ENCODE data around the gene PDLIM7. TPM values are rescaled to one million over a fixed set of nuclear protein-coding genes. Genes with fewer than 3 reads are reported as not detected.
A peak's percentile ranks its signal among the peaks of the same experiment; 100 is the strongest.

The PDLIM7 gene
- total and polyA plus RNA-seq, 2 experiments from 2014 or later: 165 to 537 TPM

DNA sequence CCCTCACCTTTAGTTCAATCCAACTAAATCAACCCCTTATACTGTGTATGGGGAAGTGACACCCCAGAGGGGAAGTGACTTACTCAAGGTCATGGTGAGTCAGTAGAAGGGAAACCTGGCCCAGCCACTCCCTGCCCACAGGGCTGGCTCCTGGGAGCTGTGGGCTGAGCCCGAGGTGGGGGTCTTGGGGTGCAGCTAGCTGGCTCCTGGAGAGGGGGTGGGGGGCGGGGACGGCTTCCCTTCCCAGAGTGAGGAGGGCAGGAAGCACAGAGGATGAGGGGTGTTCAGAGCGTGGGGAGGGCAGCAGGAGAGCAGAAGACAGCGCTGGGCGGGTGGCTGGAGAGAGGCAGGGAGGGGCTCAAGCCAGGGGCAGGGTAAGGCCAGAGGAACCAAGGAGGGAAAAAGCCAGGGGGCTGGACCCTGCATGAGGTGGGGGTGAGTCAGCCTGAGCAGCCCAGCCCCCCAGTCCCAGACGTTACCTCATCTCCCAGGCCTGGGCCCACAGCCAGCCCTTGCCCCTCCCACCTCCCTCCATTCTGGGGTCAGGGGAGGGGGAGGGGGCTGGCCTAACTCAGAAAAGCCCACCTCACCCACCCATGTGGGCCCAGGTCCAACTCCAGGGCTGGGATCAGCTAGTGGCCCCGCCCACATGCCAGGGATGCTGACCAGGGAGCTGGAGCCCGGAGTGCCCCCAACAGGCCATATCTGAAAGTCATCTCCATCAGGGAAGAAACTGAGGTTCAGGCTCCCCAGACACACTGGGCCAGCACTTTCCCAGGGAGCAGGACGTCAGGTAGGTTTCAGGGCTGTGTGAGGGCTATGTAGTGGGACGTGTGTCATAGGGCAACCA is 2.8 kb downstream of the PDLIM7 start:
- Histone ChIP-seq H3K27ac (peak overlapping the region; percentile 100), H3K36me3 (peaks cover 22% of the 10 kb centered on the region), H3K9me3 (ENCODE audit: low read depth) (no peaks in the 10 kb centered on the region), H3K27me3 (no peaks in the 10 kb centered on the region), H3K4me3 (no peak overlapping the region), H3K4me1 (ENCODE audit: low read depth) (peaks cover 33% of the 10 kb centered on the region)
- DNase-seq (ENCODE audit: low read depth in 1 of 2, low spot score in 1 of 2): peak; percentile 62 to 90
- TF ChIP-seq, protein P1, sequence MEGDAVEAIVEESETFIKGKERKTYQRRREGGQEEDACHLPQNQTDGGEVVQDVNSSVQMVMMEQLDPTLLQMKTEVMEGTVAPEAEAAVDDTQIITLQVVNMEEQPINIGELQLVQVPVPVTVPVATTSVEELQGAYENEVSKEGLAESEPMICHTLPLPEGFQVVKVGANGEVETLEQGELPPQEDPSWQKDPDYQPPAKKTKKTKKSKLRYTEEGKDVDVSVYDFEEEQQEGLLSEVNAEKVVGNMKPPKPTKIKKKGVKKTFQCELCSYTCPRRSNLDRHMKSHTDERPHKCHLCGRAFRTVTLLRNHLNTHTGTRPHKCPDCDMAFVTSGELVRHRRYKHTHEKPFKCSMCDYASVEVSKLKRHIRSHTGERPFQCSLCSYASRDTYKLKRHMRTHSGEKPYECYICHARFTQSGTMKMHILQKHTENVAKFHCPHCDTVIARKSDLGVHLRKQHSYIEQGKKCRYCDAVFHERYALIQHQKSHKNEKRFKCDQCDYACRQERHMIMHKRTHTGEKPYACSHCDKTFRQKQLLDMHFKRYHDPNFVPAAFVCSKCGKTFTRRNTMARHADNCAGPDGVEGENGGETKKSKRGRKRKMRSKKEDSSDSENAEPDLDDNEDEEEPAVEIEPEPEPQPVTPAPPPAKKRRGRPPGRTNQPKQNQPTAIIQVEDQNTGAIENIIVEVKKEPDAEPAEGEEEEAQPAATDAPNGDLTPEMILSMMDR (IDR thresholded peaks at IDR 0.05; ENCODE audit: low read depth, low read length): peak; percentile 35

DNA sequence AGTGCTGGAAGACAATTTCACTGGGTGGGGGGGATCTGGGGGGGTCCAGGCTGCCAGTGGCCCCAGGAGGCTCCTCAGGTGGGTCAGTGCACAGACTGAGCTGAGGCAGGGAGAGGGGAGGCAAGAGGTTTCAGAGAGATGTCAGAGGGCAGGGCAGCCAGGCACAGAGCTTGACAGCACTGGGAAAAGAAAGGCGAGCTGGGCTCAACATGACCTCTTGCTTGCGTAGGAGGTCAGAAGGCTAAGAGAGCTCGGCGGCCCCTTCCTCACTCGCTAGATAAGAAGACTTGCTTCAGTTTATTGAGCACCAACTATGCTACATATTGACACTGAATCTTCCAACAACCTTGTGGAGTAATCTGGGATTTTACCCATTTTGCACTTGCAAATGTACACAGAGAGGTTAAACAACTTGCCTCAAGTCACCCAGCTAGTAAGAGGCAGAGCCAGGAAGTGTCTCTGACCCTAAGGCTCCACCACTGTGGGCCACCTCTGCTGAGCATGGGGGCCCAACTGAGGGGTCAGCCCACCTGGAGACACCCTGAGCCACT is 3.5 kb downstream of the PDLIM7 start:
- no peak overlapping the region for H3K4me3 ChIP-seq
- H3K9me3 ChIP-seq (ENCODE audit: low read depth): no peaks in the 10 kb centered on the region
- TF ChIP-seq, protein P1 (IDR thresholded peaks at IDR 0.05; ENCODE audit: low read depth, low read length): no peak
- peak overlapping the region; percentile 100 for H3K27ac ChIP-seq
- no peaks in the 10 kb centered on the region for H3K27me3 ChIP-seq
- DNase-seq (ENCODE audit: low read depth in 1 of 2, low spot score in 1 of 2): no peak
- H3K4me1 ChIP-seq (ENCODE audit: low read depth): peaks cover 33% of the 10 kb centered on the region
- peaks cover 28% of the 10 kb centered on the region for H3K36me3 ChIP-seq

DNA sequence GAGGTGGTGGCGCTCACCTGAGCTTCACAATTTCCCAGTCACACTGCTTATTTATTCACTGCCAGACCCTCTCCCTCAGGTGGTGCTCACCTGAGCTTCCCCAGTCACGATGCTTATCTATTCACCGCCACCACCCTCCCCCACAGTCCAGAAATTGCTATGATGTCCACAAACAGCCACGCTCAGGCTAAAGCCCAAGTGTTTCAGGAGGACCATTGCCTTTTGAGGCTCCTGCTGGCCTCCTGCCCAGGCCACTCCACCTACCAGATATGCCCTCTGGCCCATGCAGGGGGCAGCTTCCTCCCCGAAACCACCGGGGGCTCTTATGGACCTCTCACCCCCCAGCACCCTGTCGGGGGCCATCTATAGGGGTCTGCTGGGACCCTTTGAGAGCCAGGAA is 4.6 kb downstream of the PDLIM7 start:
- H3K4me3 ChIP-seq: no peak overlapping the region
- H3K27ac ChIP-seq: peak overlapping the region; percentile 5
- peaks cover 26% of the 10 kb centered on the region for H3K4me1 ChIP-seq (ENCODE audit: low read depth)
- peaks cover 35% of the 10 kb centered on the region for H3K36me3 ChIP-seq
- no peaks in the 10 kb centered on the region for H3K9me3 ChIP-seq (ENCODE audit: low read depth)
- TF ChIP-seq, protein P1 (IDR thresholded peaks at IDR 0.05; ENCODE audit: low read depth, low read length): no peak
- no peaks in the 10 kb centered on the region for H3K27me3 ChIP-seq
- no peak for DNase-seq (ENCODE audit: low read depth in 1 of 2, low spot score in 1 of 2)

DNA sequence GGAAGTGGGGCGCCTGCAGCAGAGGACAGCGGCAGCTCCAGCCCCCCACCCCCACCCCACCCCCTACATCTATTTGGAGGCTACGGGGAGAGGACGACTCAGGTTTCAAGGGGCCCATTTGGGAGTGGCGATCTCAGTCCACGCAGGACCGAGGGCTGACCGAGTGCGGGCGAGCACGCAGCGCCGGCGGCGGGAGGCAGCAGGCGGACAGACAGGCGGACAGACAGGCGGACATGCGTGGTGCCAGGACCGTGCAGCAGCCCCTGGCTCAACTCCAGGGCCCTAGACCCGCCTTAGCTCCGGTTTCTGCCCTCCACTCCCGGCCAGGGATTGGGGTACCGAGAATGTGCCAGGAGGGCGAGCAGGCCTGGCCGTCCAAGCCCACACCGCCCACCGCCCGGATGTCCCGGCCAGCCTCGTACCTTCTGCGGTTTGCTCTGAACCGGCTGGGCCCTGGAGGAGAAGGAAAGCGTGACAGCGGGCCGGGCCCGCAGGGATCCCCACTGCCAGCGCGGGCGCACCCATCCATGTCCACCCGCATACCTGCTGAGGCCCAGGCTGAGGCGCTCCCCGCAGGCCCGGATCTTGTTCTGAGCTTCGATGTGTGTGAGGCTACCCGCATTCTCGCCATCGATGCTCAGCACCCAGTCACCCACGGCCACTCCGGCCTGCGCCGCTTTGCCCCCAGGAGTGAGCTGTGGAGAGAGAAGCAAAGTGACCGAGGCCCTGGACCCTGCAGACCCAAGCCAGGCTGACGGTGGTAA is 5.2 kb downstream of the PDLIM7 start:
- no peak for DNase-seq (ENCODE audit: low read depth in 1 of 2, low spot score in 1 of 2)
- Histone ChIP-seq H3K4me1 (ENCODE audit: low read depth) (peaks cover 26% of the 10 kb centered on the region), H3K27ac (peak overlapping the region; percentile 5), H3K36me3 (peaks cover 41% of the 10 kb centered on the region), H3K27me3 (no peaks in the 10 kb centered on the region), H3K4me3 (no peak overlapping the region), H3K9me3 (ENCODE audit: low read depth) (no peaks in the 10 kb centered on the region)
- TF ChIP-seq, protein P1 (IDR thresholded peaks at IDR 0.05; ENCODE audit: low read depth, low read length): no peak

DNA sequence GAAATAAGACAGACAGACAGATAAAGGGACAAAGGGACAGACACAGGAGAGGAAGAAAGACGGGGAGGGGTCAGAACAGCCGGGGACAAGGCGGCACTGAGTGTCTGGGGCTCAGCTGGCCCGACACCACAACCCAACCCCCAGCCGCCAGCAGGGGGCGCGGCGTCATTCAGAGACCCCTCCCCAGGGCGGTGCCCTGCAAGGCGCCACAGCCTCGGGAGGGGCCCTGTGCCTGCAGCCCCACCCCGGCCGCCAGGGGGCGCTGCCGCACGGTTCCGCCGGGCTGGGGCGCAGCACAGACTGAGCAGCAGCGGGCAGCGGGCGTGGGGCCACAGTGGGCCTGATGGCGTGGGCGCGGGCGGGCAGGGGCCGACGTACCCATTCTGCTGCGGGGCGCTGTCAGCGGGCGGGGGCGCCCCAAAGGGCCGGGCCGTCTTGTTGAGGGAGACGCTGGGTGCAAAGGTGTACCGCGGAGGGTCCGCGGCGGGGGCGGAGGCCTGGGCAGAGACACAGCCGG is 5.9 kb downstream of the PDLIM7 start:
- H3K4me1 ChIP-seq (ENCODE audit: low read depth): peaks cover 26% of the 10 kb centered on the region
- peaks cover 43% of the 10 kb centered on the region for H3K36me3 ChIP-seq
- TF ChIP-seq, protein P1 (IDR thresholded peaks at IDR 0.05; ENCODE audit: low read depth, low read length): peak; percentile 66
- H3K27me3 ChIP-seq: no peaks in the 10 kb centered on the region
- no peaks in the 10 kb centered on the region for H3K9me3 ChIP-seq (ENCODE audit: low read depth)
- no peak overlapping the region for H3K27ac ChIP-seq
- peak; percentile 61 to 88 for DNase-seq (ENCODE audit: low read depth in 1 of 2, low spot score in 1 of 2)
- H3K4me3 ChIP-seq: no peak overlapping the region
